PC-3 (cell line): ENCODE measurements around the gene RAB3C. TPM values are rescaled to one million over a fixed set of nuclear protein-coding genes. Genes with fewer than 3 reads are reported as not detected.

Source experiments
- ATAC-seq: fragments of 200-7000 bp; cut with Tn5 transposase; 2 replicates; pipeline ENCODE4 v1.9.1; 2020; ENCODE audit warnings: mild to moderate bottlenecking, moderate library complexity
- BruUV-seq: library from RNA; stranded (reverse); fragments of 400-500 nt; replicated peaks from 2 replicates; lab custom pipeline; 2021; lab: Mats Ljungman, UMichigan
- CTCF ChIA-PET: fragments of 300-600 bp; sonication (Branson Sonifier 250); formaldehyde crosslinking; loops from one replicate; lab custom pipeline; 2022; ENCODE audit warnings: antibody characterized with exemption; lab: Charles Lee
- POLR2A ChIA-PET: fragments of 300-600 bp; sonication (Branson Sonifier 250); formaldehyde crosslinking; loops from one replicate; lab custom pipeline; 2022; ENCODE audit warnings: antibody characterized with exemption; ENCODE audit not compliant: unreplicated experiment; lab: Charles Lee
- DNase-seq: peaks from one replicate; pipeline ENCODE4 v3.0.0-alpha.2; 2015
- H2AFZ ChIP-seq: fragments of 300-600 bp; sonication (generic); 2 replicates; pipeline ENCODE4 v1.6.0; 2016; ENCODE audit warnings: antibody characterized with exemption, low read length
- H3F3A ChIP-seq: fragments of 300-600 bp; sonication (generic); one replicate; pipeline ENCODE4 v1.6.0; 2017; ENCODE audit warnings: antibody characterized with exemption, low read length, control low read depth, mild to moderate bottlenecking; ENCODE audit not compliant: unreplicated experiment
- H3K27ac ChIP-seq: fragments of 300-600 bp; sonication (generic); 2 replicates; pipeline ENCODE4 v1.5.1; 2016; ENCODE audit warnings: mild to moderate bottlenecking, low read length
- H3K27me3 ChIP-seq: fragments of 300-600 bp; sonication (generic); 2 replicates; pipeline ENCODE4 v1.6.1; 2016; ENCODE audit warnings: low read length, mixed read lengths
- H3K36me3 ChIP-seq: fragments of 300-600 bp; sonication (generic); 2 replicates; pipeline ENCODE4 v1.6.1; 2016; ENCODE audit warnings: low read depth, mixed run types, low read length, mixed read lengths
- H3K4me1 ChIP-seq: fragments of 300-600 bp; sonication (generic); 2 replicates; pipeline ENCODE4 v1.5.1; 2016; ENCODE audit warnings: low read length; ENCODE audit not compliant: insufficient read depth
- H3K4me2 ChIP-seq: fragments of 300-600 bp; sonication (generic); 2 replicates; pipeline ENCODE4 v1.6.0; 2016; ENCODE audit warnings: low read length
- H3K4me3 ChIP-seq: fragments of 300-600 bp; sonication (generic); 2 replicates; pipeline ENCODE4 v1.5.1; 2016; ENCODE audit warnings: mild to moderate bottlenecking, low read length, mixed read lengths
- H3K79me2 ChIP-seq: fragments of 300-600 bp; sonication (generic); 2 replicates; pipeline ENCODE4 v1.6.1; 2017; ENCODE audit warnings: low read length, mixed read lengths
- H3K9ac ChIP-seq: fragments of 300-600 bp; sonication (generic); 2 replicates; pipeline ENCODE4 v1.6.0; 2016; ENCODE audit warnings: mild to moderate bottlenecking, low read length
- H3K9me2 ChIP-seq: fragments of 300-600 bp; sonication (generic); replicated peaks from 2 replicates; pipeline ENCODE4 v1.6.1; 2016; ENCODE audit warnings: mixed run types, low read length, mixed read lengths
- H3K9me3 ChIP-seq: fragments of 300-600 bp; sonication (generic); 2 replicates; pipeline ENCODE4 v1.6.1; 2016; ENCODE audit warnings: low read length, mixed read lengths
- H4K20me1 ChIP-seq: fragments of 300-600 bp; sonication (generic); 2 replicates; pipeline ENCODE4 v1.6.1; 2016; ENCODE audit warnings: low read length, mixed read lengths
- EZH2 ChIP-seq: fragments of 300-600 bp; sonication (generic); IDR thresholded peaks from one replicate; pipeline ENCODE4 v1.6.1; 2017; ENCODE audit warnings: antibody characterized with exemption, mild to moderate bottlenecking, low read length; ENCODE audit not compliant: unreplicated experiment
- EZH2phosphoT487 ChIP-seq: fragments of 300-600 bp; sonication (generic); IDR thresholded peaks from 2 replicates; pipeline ENCODE4 v1.6.1; 2018; ENCODE audit warnings: mild to moderate bottlenecking, antibody characterized with exemption, low read length, borderline replicate concordance
- intact Hi-C: fragments of 100-400 bp; cut with micrococcal nuclease; formaldehyde crosslinking; loops from 2 replicates; pipeline ENCODE4 v1.9.0; 2023
- total RNA-seq: library from RNA; depleted of rRNA; stranded (reverse); fragments of >200 nt; gene quantifications from 2 replicates; pipeline ENCODE4 v1.2.3, GENCODE V29; 2014
- TF ChIP-seq, protein P1 (sequence below): fragments of 300-600 bp; sonication (generic); conservative IDR thresholded peaks from 2 replicates; pipeline ENCODE4 v1.5.1; 2017; ENCODE audit warnings: antibody characterized with exemption, low read depth, mild to moderate bottlenecking, low read length

RAB3C gene
- total RNA-seq, 1 experiment from 2014 or later: not detected

DNA sequence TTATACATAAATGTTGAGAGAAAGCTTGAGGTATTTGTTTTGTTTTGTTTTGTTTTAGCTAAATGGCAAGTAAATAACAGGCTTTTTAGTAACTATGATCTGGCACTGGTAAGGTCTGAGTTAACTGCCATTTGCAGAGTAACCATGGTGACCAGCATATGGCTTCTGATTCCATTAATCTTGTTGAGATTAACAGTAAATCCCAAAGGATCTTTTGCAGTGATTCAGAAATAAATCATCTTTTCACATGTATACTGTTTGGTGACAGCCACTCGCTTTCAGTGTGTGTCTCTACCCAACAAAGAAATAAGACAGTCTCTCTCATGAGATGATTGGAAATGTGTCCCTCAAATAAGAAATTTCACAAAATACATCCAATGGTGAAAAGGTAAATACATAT is 235.6 kb downstream of the RAB3C start:
- Histone ChIP-seq H3K27ac (no peak overlapping the region), H3K4me3 (no peak overlapping the region), H3K9ac (no peak overlapping the region), H3K79me2 (no peaks in the 10 kb centered on the region), H3K9me3 (no peaks in the 10 kb centered on the region), H4K20me1 (no peaks in the 10 kb centered on the region), H2AFZ (no peak overlapping the region), H3K4me1 (no peaks in the 10 kb centered on the region), H3K9me2 (no peaks in the 10 kb centered on the region), H3K27me3 (peaks cover 26% of the 10 kb centered on the region), H3K4me2 (no peak overlapping the region), H3K36me3 (no peaks in the 10 kb centered on the region), H3F3A (no peaks in the 10 kb centered on the region)
- ChIA-PET POLR2A (no interaction called here), CTCF (interaction anchor here (0.7 kb wide), 1 partner anchor 68 kb away, joined by 4 read pairs; no protein-coding TSS in a partner anchor)
- TF ChIP-seq EZH2 (no peak), EZH2phosphoT487 (no peak)
- TF ChIP-seq, protein P1, sequence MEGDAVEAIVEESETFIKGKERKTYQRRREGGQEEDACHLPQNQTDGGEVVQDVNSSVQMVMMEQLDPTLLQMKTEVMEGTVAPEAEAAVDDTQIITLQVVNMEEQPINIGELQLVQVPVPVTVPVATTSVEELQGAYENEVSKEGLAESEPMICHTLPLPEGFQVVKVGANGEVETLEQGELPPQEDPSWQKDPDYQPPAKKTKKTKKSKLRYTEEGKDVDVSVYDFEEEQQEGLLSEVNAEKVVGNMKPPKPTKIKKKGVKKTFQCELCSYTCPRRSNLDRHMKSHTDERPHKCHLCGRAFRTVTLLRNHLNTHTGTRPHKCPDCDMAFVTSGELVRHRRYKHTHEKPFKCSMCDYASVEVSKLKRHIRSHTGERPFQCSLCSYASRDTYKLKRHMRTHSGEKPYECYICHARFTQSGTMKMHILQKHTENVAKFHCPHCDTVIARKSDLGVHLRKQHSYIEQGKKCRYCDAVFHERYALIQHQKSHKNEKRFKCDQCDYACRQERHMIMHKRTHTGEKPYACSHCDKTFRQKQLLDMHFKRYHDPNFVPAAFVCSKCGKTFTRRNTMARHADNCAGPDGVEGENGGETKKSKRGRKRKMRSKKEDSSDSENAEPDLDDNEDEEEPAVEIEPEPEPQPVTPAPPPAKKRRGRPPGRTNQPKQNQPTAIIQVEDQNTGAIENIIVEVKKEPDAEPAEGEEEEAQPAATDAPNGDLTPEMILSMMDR: no peak
- intact Hi-C loops: no loop called here
- no TSS peak for BruUV-seq
- ATAC-seq: no peak
- no peak for DNase-seq

- no peak overlapping the region for H3K4me2 ChIP-seq
Measured at GRCh38 chr5:58825441-58825840, 242.6 kb downstream of the RAB3C start.

DNA sequence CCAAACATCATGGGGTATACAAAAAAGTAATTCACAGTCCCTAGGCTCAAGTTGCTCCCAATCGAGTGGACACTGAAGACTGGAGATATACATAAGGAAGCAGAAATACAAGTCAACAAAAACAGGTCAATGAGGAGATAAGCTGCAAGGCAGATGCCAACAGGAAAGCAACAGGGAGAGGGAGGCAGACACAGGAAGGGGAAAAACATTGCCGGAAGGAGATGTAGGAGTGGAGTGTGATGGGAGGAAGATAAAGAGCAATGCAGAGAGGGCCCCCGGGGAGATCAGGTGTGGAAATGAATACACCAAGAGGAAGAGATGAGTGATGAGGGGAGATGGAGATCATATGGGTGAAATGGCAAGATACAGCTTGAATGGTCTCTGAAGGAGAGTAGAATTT is 243.0 kb downstream of the RAB3C start:
- Histone ChIP-seq H3K4me1 (no peaks in the 10 kb centered on the region), H3K27ac (no peak overlapping the region), H3K36me3 (no peaks in the 10 kb centered on the region), H3K9me3 (no peaks in the 10 kb centered on the region), H3K79me2 (no peaks in the 10 kb centered on the region), H3K9me2 (no peaks in the 10 kb centered on the region), H2AFZ (no peak overlapping the region), H3K9ac (no peak overlapping the region), H3K27me3 (peaks cover 16% of the 10 kb centered on the region), H3F3A (no peaks in the 10 kb centered on the region), H3K4me3 (no peak overlapping the region), H4K20me1 (no peaks in the 10 kb centered on the region), H3K4me2 (no peak overlapping the region)
- no peak for ATAC-seq
- intact Hi-C loops: no loop called here
- ChIA-PET POLR2A (no interaction called here), CTCF (no interaction called here)
- no TSS peak for BruUV-seq
- no peak for DNase-seq
- TF ChIP-seq EZH2 (no peak), EZH2phosphoT487 (no peak)
- TF ChIP-seq, protein P1: no peak

More at GRCh38 chr5:58825441-58825840, 242.6 kb downstream of the RAB3C start:
- DNase-seq: no peak
- Histone ChIP-seq H3K4me3 (no peak overlapping the region), H3K9me2 (no peaks in the 10 kb centered on the region), H3K9me3 (no peaks in the 10 kb centered on the region), H3K79me2 (no peaks in the 10 kb centered on the region), H2AFZ (no peak overlapping the region), H3K27me3 (peaks cover 20% of the 10 kb centered on the region), H3K27ac (no peak overlapping the region), H3F3A (no peaks in the 10 kb centered on the region), H3K36me3 (no peaks in the 10 kb centered on the region), H3K4me1 (no peaks in the 10 kb centered on the region), H3K9ac (no peak overlapping the region), H4K20me1 (no peaks in the 10 kb centered on the region)
- TF ChIP-seq, protein P1: no peak
- POLR2A ChIA-PET: no interaction called here
- BruUV-seq: no TSS peak
- CTCF ChIA-PET: no interaction called here
- intact Hi-C loops: no loop called here
- ATAC-seq: no peak
